ENCODE data around the gene CLSTN1. TPM values are rescaled to one million over a fixed set of nuclear protein-coding genes. Genes with fewer than 3 reads are reported as not detected.

Gene CLSTN1
- total and polyA plus RNA-seq, 4 donors: 3.1 to 13.4 (median 8.8) TPM

- no peak for DNase-seq (ENCODE audit: low spot score)
Observed at GRCh38 chr1:9852410-9853248, 28.9 kb upstream of the CLSTN1 start.

GRCh38 chr1:9852004-9852403, 28.2 kb upstream of the CLSTN1 start:
- TF ChIP-seq REST (IDR thresholded peaks at IDR 0.05): no peak
- no peak for TF ChIP-seq EGR1 (IDR thresholded peaks at IDR 0.05; ENCODE audit: low read depth in 2 of 2)
- no peak for TF ChIP-seq ZBTB33 (IDR thresholded peaks at IDR 0.05)
- TF ChIP-seq HNF4G (IDR thresholded peaks at IDR 0.05): no peak
- no peak for TF ChIP-seq HNF4A (conservative IDR thresholded peaks at IDR 0.05)
- TF ChIP-seq YY1 (IDR thresholded peaks at IDR 0.05): no peak
- TF ChIP-seq JUND (IDR thresholded peaks at IDR 0.05): no peak
- Histone ChIP-seq H3K36me3 (ENCODE audit: control insufficient read depth in 4 of 4, insufficient read depth in 3 of 4, low read depth in 1 of 4, low read length in 3 of 4) (peaks cover 0 to 2% (median 0%) of the 10 kb centered on the region in 4 donors), H3K9ac (ENCODE audit: low read depth in 1 of 2, low read length in 2 of 2) (no peak overlapping the region), H3K4me3 (ENCODE audit: low read depth in 1 of 3, low read length in 3 of 3) (no peak overlapping the region), H3K4me1 (ENCODE audit: control insufficient read depth in 4 of 4, insufficient read depth in 4 of 4, low read length in 3 of 4) (no peaks in the 10 kb centered on the region), H3K9me3 (ENCODE audit: control insufficient read depth in 4 of 4, low read length in 3 of 4) (no peaks in the 10 kb centered on the region), H3K27me3 (ENCODE audit: control insufficient read depth in 4 of 4, insufficient read depth in 4 of 4, low read length in 3 of 4) (no peaks in the 10 kb centered on the region), H3K27ac (ENCODE audit: low read depth in 1 of 2, low read length in 2 of 2) (no peak overlapping the region)
- WGBS: 97% methylated on average over 8 of the region's 8 CpGs
- DNase-seq (ENCODE audit: low spot score): no peak

More at GRCh38 chr1:9852410-9853248, 28.9 kb upstream of the CLSTN1 start:
- Histone ChIP-seq H3K9me3 (ENCODE audit: control insufficient read depth in 4 of 4, low read length in 3 of 4) (no peaks in the 10 kb centered on the region), H3K27me3 (ENCODE audit: control insufficient read depth in 4 of 4, insufficient read depth in 4 of 4, low read length in 3 of 4) (no peaks in the 10 kb centered on the region), H3K4me3 (ENCODE audit: low read depth in 1 of 3, low read length in 3 of 3) (no peak overlapping the region), H3K9ac (ENCODE audit: low read depth in 1 of 2, low read length in 2 of 2) (no peak overlapping the region), H3K36me3 (ENCODE audit: control insufficient read depth in 4 of 4, insufficient read depth in 3 of 4, low read depth in 1 of 4, low read length in 3 of 4) (peaks cover 0 to 2% (median 0%) of the 10 kb centered on the region in 4 donors), H3K27ac (ENCODE audit: low read depth in 1 of 2, low read length in 2 of 2) (no peak overlapping the region), H3K4me1 (ENCODE audit: control insufficient read depth in 4 of 4, insufficient read depth in 4 of 4, low read length in 3 of 4) (no peaks in the 10 kb centered on the region)
- TF ChIP-seq GABPA (IDR thresholded peaks at IDR 0.05 in 1 of 2, conservative IDR thresholded peaks at IDR 0.05 in 1 of 2): no peak
- no peak for TF ChIP-seq SP1 (IDR thresholded peaks at IDR 0.05)
- TF ChIP-seq ZBTB33 (IDR thresholded peaks at IDR 0.05): no peak
- TF ChIP-seq EGR1 (IDR thresholded peaks at IDR 0.05; ENCODE audit: low read depth in 2 of 2): no peak
- no peak for TF ChIP-seq JUND (IDR thresholded peaks at IDR 0.05)
- no peak for TF ChIP-seq FOXA2 (IDR thresholded peaks at IDR 0.05)
- TF ChIP-seq RAD21 (IDR thresholded peaks at IDR 0.05): no peak
- TF ChIP-seq FOXA1 (IDR thresholded peaks at IDR 0.05): no peak
- TF ChIP-seq YY1 (IDR thresholded peaks at IDR 0.05): no peak
- no peak for TF ChIP-seq HNF4G (IDR thresholded peaks at IDR 0.05)
- TF ChIP-seq REST (IDR thresholded peaks at IDR 0.05): no peak
- no peak for TF ChIP-seq HNF4A (conservative IDR thresholded peaks at IDR 0.05)
- WGBS: 91% methylated on average over 12 of the region's 12 CpGs

All from liver (tissue), 9 donors.